GM12878 (cell line): Measurements from ENCODE around the gene PLPP3. TPM values are rescaled to one million over a fixed set of nuclear protein-coding genes. Genes with fewer than 3 reads are reported as not detected.

Experiments used
- ATAC-seq: fragments of 200-7000 bp; cut with Tn5 transposase; 3 replicates; pipeline ENCODE4 v1.9.1; 2020; ENCODE audit warnings: mild to moderate bottlenecking, moderate library complexity
- BruUV-seq: library from RNA; stranded (reverse); fragments of 400-500 nt; replicated peaks from 2 replicates; lab custom pipeline; 2021; lab: Mats Ljungman, UMichigan
- CTCF ChIA-PET: fragments of 300-600 bp; sonication (Branson Sonifier 250); formaldehyde crosslinking; extraction: SDS; loops from one replicate; lab custom pipeline; 2021; ENCODE audit warnings: inconsistent platforms; lab: Yijun Ruan, JAX
- POLR2A ChIA-PET: fragments of 350-600 bp; formaldehyde crosslinking; extraction: SDS; loops from one replicate; lab custom pipeline; 2021; ENCODE audit warnings: inconsistent platforms; lab: Charles Lee
- RAD21 ChIA-PET: fragments of 300-600 bp; sonication (Branson Sonifier 250); formaldehyde crosslinking; loops from one replicate; lab custom pipeline; 2023; ENCODE audit warnings: antibody characterized with exemption; ENCODE audit not compliant: unreplicated experiment; lab: Charles Lee
- SMC1A ChIA-PET: fragments of 300-600 bp; sonication (Branson Sonifier 250); formaldehyde crosslinking; loops from one replicate; lab custom pipeline; 2023; ENCODE audit not compliant: unreplicated experiment, uncharacterized antibody; lab: Charles Lee
- DNase-seq: peaks from one replicate; pipeline ENCODE4 v3.0.0-alpha.2; 2011; ENCODE audit warnings: low read depth, low spot score
- FAIRE-seq: peaks from 3 replicates; lab custom pipeline; 2011; peaks lifted over from hg19 to GRCh38; lab: Jason Lieb, UNC
- H2AFZ ChIP-seq: 2 replicates; pipeline ENCODE4 v1.6.0; 2011; ENCODE audit warnings: low read depth, low read length, control low read depth; ENCODE audit not compliant: control insufficient read depth
- H3K27ac ChIP-seq: 2 replicates; pipeline ENCODE4 v1.5.1; 2011; ENCODE audit warnings: control low read depth; ENCODE audit not compliant: control insufficient read depth, insufficient read depth
- H3K27me3 ChIP-seq, 2 experiments: replicated peaks in 1 of 2; 2 replicates each; pipeline versions ENCODE4 v1.6.0 to v1.6.1; 2011; ENCODE audit warnings: low read length in 1 of 2; ENCODE audit not compliant: control insufficient read depth in 2 of 2, insufficient read depth in 2 of 2
- H3K36me3 ChIP-seq, 2 experiments: 2 replicates each; pipeline ENCODE4 v1.5.1; 2011; ENCODE audit warnings: low read length in 1 of 2; ENCODE audit not compliant: control insufficient read depth in 2 of 2, insufficient read depth in 2 of 2
- H3K4me1 ChIP-seq: 2 replicates; pipeline ENCODE4 v1.6.1; 2011; ENCODE audit warnings: mild to moderate bottlenecking, low read length, moderate library complexity, mixed read lengths; ENCODE audit not compliant: control insufficient read depth, insufficient read depth
- H3K4me2 ChIP-seq: 2 replicates; pipeline ENCODE4 v1.6.0; 2011; ENCODE audit warnings: control low read depth; ENCODE audit not compliant: control insufficient read depth, insufficient read depth
- H3K4me3 ChIP-seq: fragments of 200-600 bp; sonication (generic); 2 replicates; pipeline ENCODE4 v1.5.1; 2016
- H3K79me2 ChIP-seq: 2 replicates; pipeline ENCODE4 v1.6.0; 2011; ENCODE audit warnings: low read length; ENCODE audit not compliant: control insufficient read depth, insufficient read depth
- H3K9ac ChIP-seq: 2 replicates; pipeline ENCODE4 v1.8.0; 2011; ENCODE audit warnings: low read length, control low read depth, mixed read lengths; ENCODE audit not compliant: control insufficient read depth, insufficient read depth
- H3K9me3 ChIP-seq: replicated peaks from 3 replicates; pipeline ENCODE4 v1.5.1; 2011; ENCODE audit warnings: mild to moderate bottlenecking, low read length; ENCODE audit not compliant: control insufficient read depth, insufficient read depth
- H4K20me1 ChIP-seq: 2 replicates; pipeline ENCODE4 v1.6.0; 2011; ENCODE audit not compliant: control insufficient read depth, insufficient read depth
- BRCA1 ChIP-seq: IDR thresholded peaks from 2 replicates; pipeline ENCODE4 v1.6.1; 2011; ENCODE audit warnings: low read depth, low read length, improper control_type of control experiment
- EZH2 ChIP-seq: IDR thresholded peaks from 2 replicates; pipeline ENCODE4 v1.6.1; 2012; ENCODE audit warnings: low read depth, mild to moderate bottlenecking, control low read depth, inconsistent platforms, low read length, borderline replicate concordance; ENCODE audit not compliant: control insufficient read depth
- GATAD2B ChIP-seq: fragments of 450-650 bp; conservative IDR thresholded peaks from 2 replicates; pipeline ENCODE4 v1.6.1; 2017; ENCODE audit warnings: low read depth, mild to moderate bottlenecking, moderate library complexity
- MYB ChIP-seq: fragments of 150-350 bp; IDR thresholded peaks from 2 replicates; pipeline ENCODE4 v1.6.1; 2014; ENCODE audit warnings: mild to moderate bottlenecking, low read depth, low read length, borderline replicate concordance
- NFYA ChIP-seq: IDR thresholded peaks from 2 replicates; pipeline ENCODE4 v1.6.1; 2011; ENCODE audit warnings: low read depth, mild to moderate bottlenecking, low read length, improper control_type of control experiment, borderline replicate concordance
- NFYB ChIP-seq: IDR thresholded peaks from 2 replicates; pipeline ENCODE4 v1.6.1; 2011; ENCODE audit warnings: low read depth, mild to moderate bottlenecking, low read length, improper control_type of control experiment, moderate library complexity; ENCODE audit not compliant: insufficient read depth
- PAX5 ChIP-seq: IDR thresholded peaks from 2 replicates; pipeline ENCODE4 v1.6.1; 2011; ENCODE audit warnings: low read depth, low read length, borderline replicate concordance
- RBBP5 ChIP-seq: fragments of 200-600 bp; sonication (generic); conservative IDR thresholded peaks from 2 replicates; pipeline ENCODE4 v1.6.1; 2016
- SMAD5 ChIP-seq: IDR thresholded peaks from 2 replicates; pipeline ENCODE4 v1.6.1; 2016; ENCODE audit warnings: antibody characterized with exemption, low read depth
- SMC3 ChIP-seq: IDR thresholded peaks from 2 replicates; pipeline ENCODE4 v1.6.1; 2011; ENCODE audit warnings: low read length, improper control_type of control experiment, borderline replicate concordance
- SPI1 ChIP-seq: IDR thresholded peaks from 2 replicates; pipeline ENCODE4 v1.6.1; 2011; ENCODE audit warnings: low read depth, mild to moderate bottlenecking, low read length, moderate library complexity, borderline replicate concordance; ENCODE audit not compliant: insufficient read depth
- SREBF2 ChIP-seq: IDR thresholded peaks from 2 replicates; pipeline ENCODE4 v1.6.1; 2012; ENCODE audit warnings: mild to moderate bottlenecking, low read length
- STAT1 ChIP-seq: fragments of 450-650 bp; conservative IDR thresholded peaks from 2 replicates; pipeline ENCODE4 v1.6.1; 2014; ENCODE audit warnings: antibody characterized with exemption, mild to moderate bottlenecking
- TAF1 ChIP-seq: IDR thresholded peaks from 2 replicates; pipeline ENCODE4 v1.6.1; 2011; ENCODE audit warnings: mild to moderate bottlenecking, low read depth, low read length, borderline replicate concordance
- WRNIP1 ChIP-seq: IDR thresholded peaks from 2 replicates; pipeline ENCODE4 v1.6.1; 2011; ENCODE audit warnings: low read depth, low read length, improper control_type of control experiment, borderline replicate concordance
- ZBTB4 ChIP-seq: fragments of 450-650 bp; formaldehyde crosslinking; IDR thresholded peaks from 2 replicates; pipeline ENCODE4 v1.4.0; 2022; ENCODE audit warnings: mild to moderate bottlenecking, moderate library complexity
- WGBS: methylation state at CpG from one replicate; pipeline ENCODE4 v1.1.6; 2016; ENCODE audit warnings: low lambda C conversion rate; ENCODE audit not compliant: insufficient replicate concordance, insufficient coverage; ENCODE audit errors: missing lambda C conversion rate; 5-methylcytosine and 5-hydroxymethylcytosine counted together
- in situ Hi-C: fragments of 300-500 bp; cut with MboI; formaldehyde crosslinking; loops from 9 replicates; pipeline ENCODE4 v1.14.3; 2018; ENCODE audit warnings: mixed read lengths
- intact Hi-C: fragments of 100-400 bp; cut with micrococcal nuclease; formaldehyde crosslinking; loops from one replicate; pipeline ENCODE4 v1.14.2; 2022; ENCODE audit not compliant: unreplicated experiment
- polyA plus RNA-seq, 11 experiments: library from polyadenylated mRNA; depleted of rRNA in 4 of 11; unstranded in 6 of 11; stranded (reverse) in 5 of 11; fragments of >200 nt; fragmentation: Nextera tagmentation in 4 of 11; fragmentation: Illumina TruSeq in 1 of 11; extraction: Ambion mirVana in 4 of 11; extraction: Trizol in 1 of 11; gene quantifications; 1 replicate in 1 of 11; 2 replicates in 10 of 11; pipeline versions ENCODE4 v1.2.1 to v1.2.3, GENCODE V29; 2011 to 2016; ENCODE audit warnings: inconsistent platforms in 2 of 11, missing spikeins in 2 of 11, low read depth in 1 of 11
- total RNA-seq, 4 experiments: library from RNA; depleted of rRNA in 3 of 4; stranded (reverse); fragments of >200 nt in 3 of 4; fragmentation: Illumina TruSeq in 1 of 4; extraction: Trizol in 1 of 4; gene quantifications; 2 replicates each; pipeline versions ENCODE4 v1.2.1 to v1.2.3, GENCODE V29; 2013 to 2021
- TF ChIP-seq, protein P1 (sequence below): IDR thresholded peaks from 2 replicates; pipeline ENCODE4 v1.6.1; 2011; ENCODE audit warnings: borderline replicate concordance, low read depth, mild to moderate bottlenecking, moderate library complexity, mixed read lengths, low read length; ENCODE audit not compliant: insufficient read depth; ENCODE audit errors: extremely low read length

Gene PLPP3
- total and polyA plus RNA-seq, 10 of the 15 experiments (the other 5 are each of a cell fraction or from before 2014, with no cell fraction given): 6.4 to 26.8 (median 9.5) TPM

DNA sequence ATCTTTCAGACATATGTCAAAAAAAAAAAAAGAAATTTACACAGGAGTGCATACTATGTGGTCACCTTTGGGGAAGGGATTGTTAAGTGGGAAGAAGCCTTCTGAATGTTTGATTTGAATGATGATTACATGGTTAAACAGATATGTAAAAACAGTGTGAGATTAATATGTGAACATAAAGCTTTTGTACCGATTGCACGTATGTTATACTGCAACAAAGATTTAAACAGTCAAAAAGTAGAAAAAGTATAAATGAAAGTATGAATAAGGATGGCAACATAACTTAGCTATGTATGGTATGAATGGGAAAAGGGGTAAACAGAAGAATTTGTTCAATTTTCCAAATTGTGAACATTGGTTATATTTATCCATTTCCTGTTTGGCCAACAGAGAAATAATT lies 10.0 kb upstream of the PLPP3 start:
- ATAC-seq: no peak
- 25% methylated on average over 2 of the region's 2 CpGs for WGBS
- Histone ChIP-seq H2AFZ (no peak overlapping the region), H3K79me2 (no peaks in the 10 kb centered on the region), H3K9me3 (no peaks in the 10 kb centered on the region), H3K4me2 (no peak overlapping the region), H4K20me1 (no peaks in the 10 kb centered on the region), H3K4me1 (no peaks in the 10 kb centered on the region), H3K36me3 (no peaks in the 10 kb centered on the region), H3K4me3 (no peak overlapping the region), H3K27me3 (no peaks in the 10 kb centered on the region), H3K9ac (no peak overlapping the region), H3K27ac (no peak overlapping the region)
- TF ChIP-seq WRNIP1 (no peak), SMC3 (no peak), PAX5 (no peak), BRCA1 (no peak), NFYA (no peak), SMAD5 (no peak), SPI1 (no peak), STAT1 (no peak), MYB (no peak), RBBP5 (no peak), GATAD2B (no peak), EZH2 (no peak), SREBF2 (no peak), NFYB (no peak), TAF1 (no peak), ZBTB4 (CRISPR knock-in tag) (no peak)
- TF ChIP-seq, protein P1, sequence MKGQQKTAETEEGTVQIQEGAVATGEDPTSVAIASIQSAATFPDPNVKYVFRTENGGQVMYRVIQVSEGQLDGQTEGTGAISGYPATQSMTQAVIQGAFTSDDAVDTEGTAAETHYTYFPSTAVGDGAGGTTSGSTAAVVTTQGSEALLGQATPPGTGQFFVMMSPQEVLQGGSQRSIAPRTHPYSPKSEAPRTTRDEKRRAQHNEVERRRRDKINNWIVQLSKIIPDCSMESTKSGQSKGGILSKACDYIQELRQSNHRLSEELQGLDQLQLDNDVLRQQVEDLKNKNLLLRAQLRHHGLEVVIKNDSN: no peak
- in situ Hi-C loops (loop anchor here (10.0 kb wide), 4 partner anchors 725 to 1215 kb away; no protein-coding TSS in a partner anchor), intact Hi-C loops (loop anchor here (5.0 to 10.0 kb wide), 6 partner anchors 118 to 1445 kb away; no protein-coding TSS in a partner anchor)
- FAIRE-seq: no peak
- BruUV-seq: no TSS peak
- ChIA-PET RAD21 (interaction anchor here (1.1 kb wide), 1 partner anchor 1111 kb away, joined by 4 read pairs; no protein-coding TSS in a partner anchor), POLR2A (interaction anchor here (0.7 kb wide), 1 partner anchor 722 kb away, joined by 3 read pairs; no protein-coding TSS in a partner anchor), SMC1A (interaction anchor here (0.6 to 1.6 kb wide), 7 partner anchors 9 to 1766 kb away, joined by 3 to 4 read pairs (median 4); no protein-coding TSS in a partner anchor), CTCF (interaction anchor here (0.6 to 2.9 kb wide), 5 partner anchors 228 to 1213 kb away, joined by 3 to 11 read pairs (median 3); no protein-coding TSS in a partner anchor)
- DNase-seq: no peak
